Measurements from ENCODE around the gene MYO3B. TPM values are rescaled to one million over a fixed set of nuclear protein-coding genes. Genes with fewer than 3 reads are reported as not detected.

MYO3B gene
- total and polyA plus RNA-seq, 12 donors, result 0.04 to 0.11 (median 0.06) TPM; not detected in 8

- no peaks in the 10 kb centered on the region for H3K9me3 ChIP-seq (replicated peaks in 1 of 3)
- TF ChIP-seq POLR2A (IDR thresholded peaks at IDR 0.05) (no peak), CTCF (IDR thresholded peaks at IDR 0.05) (no peak)
- H3K27ac ChIP-seq, result no peak overlapping the region
- 67 to 75% (median 71%) methylated on average over 2 of the region's 2 CpGs for WGBS, 4 donors
- no peaks in the 10 kb centered on the region for H3K4me1 ChIP-seq (replicated peaks in 1 of 2)
- DNase-seq, result no peak
- no peaks in the 10 kb centered on the region for H3K36me3 ChIP-seq (replicated peaks in 1 of 2)
- no peak overlapping the region for H3K4me3 ChIP-seq
- intact Hi-C loops (cut with DNase I), result loop anchor here in 1 of 2 donors (10.0 kb wide), 1 partner anchor 446 kb away; the partner anchor contains the start of gene GAD1
- peaks cover 37% of the 10 kb centered on the region for H3K27me3 ChIP-seq
These were observed 191.3 kb downstream of the MYO3B start for GRCh38 chr2:170369228-170369627.

GRCh38 chr2:170369894-170370293 lies 191.9 kb downstream of the MYO3B start:
- DNase-seq, result no peak
- peaks cover 32% of the 10 kb centered on the region for H3K27me3 ChIP-seq
- H3K27ac ChIP-seq, result no peak overlapping the region
- no peaks in the 10 kb centered on the region for H3K36me3 ChIP-seq (replicated peaks in 1 of 2)
- no peak overlapping the region for H3K4me3 ChIP-seq
- intact Hi-C loops (cut with DNase I), result loop anchor here (10.0 kb wide), 1 partner anchor 445 kb away; the partner anchor contains the start of gene GAD1 (in 2 of the 2)
- 3 to 14% (median 7%) methylated on average over 1 of the region's 1 CpG for WGBS, 4 donors
- no peaks in the 10 kb centered on the region for H3K4me1 ChIP-seq (replicated peaks in 1 of 2)
- peak in 5 of 6 experiments; percentile 15 to 48 (median 30) for TF ChIP-seq CTCF (IDR thresholded peaks at IDR 0.05)
- no peak for TF ChIP-seq POLR2A (IDR thresholded peaks at IDR 0.05)
- H3K9me3 ChIP-seq (replicated peaks in 1 of 3), result no peaks in the 10 kb centered on the region

GRCh38 chr2:170371231-170371998 lies 193.5 kb downstream of the MYO3B start:
- Histone ChIP-seq H3K36me3 (replicated peaks in 1 of 2) (no peaks in the 10 kb centered on the region), H3K9me3 (replicated peaks in 1 of 3) (no peaks in the 10 kb centered on the region), H3K27ac (no peak overlapping the region), H3K4me1 (replicated peaks in 1 of 2) (peaks cover 0 to 10% of the 10 kb centered on the region in 2 donors), H3K4me3 (no peak overlapping the region), H3K27me3 (peaks cover 29% of the 10 kb centered on the region)
- intact Hi-C loops (cut with DNase I), result loop anchor here in 1 of 2 donors (10.0 kb wide), 1 partner anchor 443 kb away; the partner anchor contains the start of gene GAD1
- 71 to 76% (median 76%) methylated on average over 6 of the region's 6 CpGs for WGBS, 4 donors
- TF ChIP-seq CTCF (IDR thresholded peaks at IDR 0.05) (no peak), POLR2A (IDR thresholded peaks at IDR 0.05) (no peak)
- no peak for DNase-seq

- DNase-seq, result peak in 2 of 7 donors; percentile 17 to 21
- H3K27ac ChIP-seq, result no peak overlapping the region
- no peaks in the 10 kb centered on the region for H3K9me3 ChIP-seq (replicated peaks in 1 of 3)
- no peak overlapping the region for H3K4me3 ChIP-seq
- intact Hi-C loops (cut with DNase I), result loop anchor here in 1 of 2 donors (10.0 kb wide), 1 partner anchor 440 kb away; the partner anchor contains the start of gene GAD1
- WGBS, 4 donors, result 33 to 57% (median 44%) methylated on average over 5 of the region's 5 CpGs
- TF ChIP-seq CTCF (IDR thresholded peaks at IDR 0.05), result no peak
- no peak for TF ChIP-seq POLR2A (IDR thresholded peaks at IDR 0.05)
- no peaks in the 10 kb centered on the region for H3K36me3 ChIP-seq (replicated peaks in 1 of 2)
- H3K4me1 ChIP-seq (replicated peaks in 1 of 2), result peaks cover 0 to 10% of the 10 kb centered on the region in 2 donors
- no peaks in the 10 kb centered on the region for H3K27me3 ChIP-seq
These were observed 197.2 kb downstream of the MYO3B start for GRCh38 chr2:170375192-170375591.
